GM10266 (cell line): ENCODE results near the gene SELPLG.

Experiments
- DNase-seq: peaks from one replicate; pipeline ENCODE4 v3.0.0; 2012; ENCODE audit errors: extremely low spot score
- CTCF ChIP-seq: IDR thresholded peaks from 2 replicates; pipeline ENCODE4 v1.5.1; 2012; ENCODE audit warnings: mild to moderate bottlenecking, low read depth; ENCODE audit not compliant: control insufficient read depth, insufficient read depth; ENCODE audit errors: missing control alignments

SELPLG gene

GRCh38 chr12:108604208-108604941 lies 29.3 kb downstream of the SELPLG start:
- TF ChIP-seq CTCF: no peak

GRCh38 chr12:108603743-108604142 lies 30.0 kb downstream of the SELPLG start:
- no peak for TF ChIP-seq CTCF
- DNase-seq: no peak

More at GRCh38 chr12:108604208-108604941, 29.3 kb downstream of the SELPLG start:
- DNase-seq: no peak

GRCh38 chr12:108602976-108603704 lies 30.6 kb downstream of the SELPLG start:
- no peak for DNase-seq
- TF ChIP-seq CTCF: no peak

GRCh38 chr12:108602209-108602705 lies 31.4 kb downstream of the SELPLG start:
- TF ChIP-seq CTCF: no peak
- DNase-seq: no peak

GRCh38 chr12:108600702-108601007 lies 33.0 kb downstream of the SELPLG start:
- TF ChIP-seq CTCF: no peak
- no peak for DNase-seq

GRCh38 chr12:108599948-108600701 lies 33.6 kb downstream of the SELPLG start:
- TF ChIP-seq CTCF: no peak
- no peak for DNase-seq

GRCh38 chr12:108599541-108599940 lies 34.2 kb downstream of the SELPLG start:
- no peak for DNase-seq
- no peak for TF ChIP-seq CTCF
